SH-SY5Y (cell line): ENCODE results near the gene APBB1IP.

Experiments used
- GATA2 ChIP-seq: IDR thresholded peaks from 2 replicates; pipeline ENCODE4 v1.6.1; 2011; ENCODE audit warnings: mild to moderate bottlenecking, low read depth, low read length
- GATA3 ChIP-seq: IDR thresholded peaks from 2 replicates; pipeline ENCODE4 v1.6.1; 2011; ENCODE audit warnings: low read depth, mild to moderate bottlenecking, low read length, moderate library complexity

The APBB1IP gene

GRCh38 chr10:26544932-26545331 lies 106.8 kb downstream of the APBB1IP start:
- TF ChIP-seq GATA2 (no peak), GATA3 (no peak)

GRCh38 chr10:26550774-26551526 lies 112.8 kb downstream of the APBB1IP start:
- TF ChIP-seq GATA2 (no peak), GATA3 (no peak)

GRCh38 chr10:26554246-26554645 lies 116.1 kb downstream of the APBB1IP start:
- TF ChIP-seq GATA2: no peak
- no peak for TF ChIP-seq GATA3

DNA sequence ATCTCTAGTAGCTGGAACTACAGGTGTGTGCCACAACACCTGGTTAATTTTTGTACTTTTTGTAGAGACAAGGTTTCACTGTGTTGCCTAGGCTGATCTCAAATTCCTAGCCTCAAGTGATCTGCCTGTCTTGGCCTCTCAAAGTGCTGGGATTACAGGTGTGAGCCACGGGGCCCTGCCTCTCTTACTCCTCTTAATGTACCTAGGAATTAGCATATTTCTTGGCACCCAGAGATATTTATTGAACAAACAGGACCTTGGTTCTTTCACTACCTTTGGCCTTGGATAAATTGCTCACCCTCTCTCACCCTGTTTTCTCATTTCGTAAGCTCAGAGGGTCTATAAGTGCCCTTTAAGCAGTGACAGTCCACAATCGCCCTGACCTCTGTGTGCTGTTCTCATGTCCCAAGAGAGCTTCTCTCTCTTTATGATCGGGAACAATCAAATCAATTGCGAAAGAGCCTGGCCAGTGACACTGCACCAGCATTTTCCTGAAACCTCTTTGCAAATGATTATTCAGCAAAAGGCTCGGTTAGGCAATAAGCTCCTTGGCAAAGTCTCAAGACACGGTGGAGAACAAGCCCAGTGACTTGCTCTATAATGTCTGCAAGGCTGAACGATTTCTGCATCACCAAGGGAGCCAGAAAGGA lies 117.7 kb downstream of the APBB1IP start:
- TF ChIP-seq GATA2 (no peak), GATA3 (no peak)

DNA sequence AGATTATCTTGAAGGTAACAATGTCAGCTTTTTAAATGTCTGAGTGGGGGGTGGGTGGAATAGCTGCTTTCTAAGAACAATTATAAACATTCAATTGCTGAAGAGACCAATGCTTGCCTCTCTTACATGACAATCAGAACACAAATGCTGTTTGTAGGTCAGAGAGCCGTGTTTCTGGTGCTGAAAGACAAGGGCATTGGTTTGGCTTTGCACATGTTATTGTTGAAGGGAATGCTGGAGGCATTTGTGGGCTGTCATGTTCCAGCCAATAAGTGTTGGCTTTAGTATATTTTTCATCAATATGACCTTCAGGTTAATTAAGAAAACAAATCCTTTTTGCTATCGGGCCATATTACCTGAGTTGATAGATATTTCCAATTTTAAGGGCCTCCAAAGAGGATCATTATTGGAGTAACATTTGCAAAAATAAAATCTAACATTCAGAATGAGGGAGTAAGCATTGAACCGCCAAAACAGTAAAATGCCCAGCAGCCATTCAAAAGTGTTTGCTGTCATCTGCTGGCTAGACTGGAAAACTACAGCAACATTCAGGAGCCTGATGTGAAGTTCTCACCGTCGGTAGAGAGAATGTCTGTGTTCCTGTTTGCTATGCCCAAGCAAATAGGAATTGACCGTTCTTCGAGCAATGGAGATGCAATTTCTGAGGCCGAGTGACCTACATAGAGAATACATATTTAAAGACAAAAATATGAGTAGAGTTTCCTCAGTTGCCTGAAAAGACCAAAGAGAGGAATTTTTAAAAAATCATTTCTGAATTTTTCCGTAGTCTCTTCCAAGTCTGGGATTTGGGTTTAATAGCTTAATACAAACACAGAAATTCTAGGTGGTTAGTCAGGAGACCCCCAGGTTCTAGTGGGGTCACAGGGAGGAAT lies 118.9 kb downstream of the APBB1IP start:
- TF ChIP-seq GATA3 (no peak), GATA2 (no peak)

DNA sequence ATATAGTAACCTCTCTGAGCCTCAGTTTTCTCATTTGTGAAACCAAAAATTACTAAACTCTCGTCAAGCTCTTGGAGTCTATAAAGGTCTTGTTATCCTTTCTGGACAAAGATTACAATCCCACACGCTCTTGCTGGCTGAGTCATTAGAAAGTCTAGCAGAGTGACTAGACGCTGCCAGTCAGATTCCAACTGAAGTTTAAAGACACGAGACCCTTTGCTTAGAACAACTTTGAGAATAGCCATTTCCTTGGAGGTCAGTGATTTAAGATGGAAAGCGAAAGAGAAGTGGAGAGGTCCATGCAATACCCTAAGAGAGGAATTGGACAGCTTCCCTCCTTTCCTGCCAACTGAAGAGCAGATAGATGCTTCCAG lies 119.5 kb downstream of the APBB1IP start:
- TF ChIP-seq GATA3: no peak
- no peak for TF ChIP-seq GATA2

DNA sequence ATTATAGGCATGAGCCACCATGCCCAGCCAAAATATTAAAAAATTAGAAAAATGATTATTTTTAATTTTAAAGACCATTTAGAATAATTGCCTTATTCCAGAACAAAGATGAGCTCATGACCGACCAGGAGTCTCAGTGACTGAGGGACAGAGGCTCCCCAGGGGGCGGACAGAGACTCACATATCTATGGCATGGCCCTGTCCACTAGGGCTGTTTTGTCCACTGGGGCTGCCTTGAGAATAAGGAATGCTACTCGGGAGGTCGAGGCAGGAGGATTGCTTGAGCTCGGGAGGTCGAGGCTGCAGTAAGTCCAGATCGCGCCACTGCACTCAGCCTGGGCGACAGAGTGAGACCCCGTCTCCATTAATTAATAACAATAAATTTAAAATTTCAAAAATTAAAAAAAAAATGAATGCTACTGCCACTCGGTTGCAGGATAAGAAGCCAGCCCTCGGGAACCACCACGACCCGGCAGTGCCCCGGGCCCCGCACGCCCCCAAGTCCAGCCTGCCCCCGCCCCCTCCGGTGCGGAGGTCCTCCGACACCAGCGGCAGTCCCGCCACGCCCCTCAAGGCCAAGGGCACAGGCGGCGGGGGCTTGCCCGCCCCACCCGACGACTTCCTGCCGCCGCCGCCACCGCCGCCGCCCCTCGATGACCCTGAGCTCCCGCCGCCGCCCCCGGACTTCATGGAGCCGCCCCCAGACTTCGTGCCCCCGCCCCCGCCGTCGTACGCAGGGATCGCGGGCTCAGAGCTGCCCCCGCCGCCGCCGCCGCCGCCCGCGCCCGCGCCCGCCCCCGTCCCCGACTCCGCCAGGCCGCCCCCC lies 128.6 kb downstream of the APBB1IP start:
- no peak for TF ChIP-seq GATA3

- TF ChIP-seq GATA2 (no peak), GATA3 (no peak)
Observed at GRCh38 chr10:26567351-26567721, 129.2 kb downstream of the APBB1IP start.

DNA sequence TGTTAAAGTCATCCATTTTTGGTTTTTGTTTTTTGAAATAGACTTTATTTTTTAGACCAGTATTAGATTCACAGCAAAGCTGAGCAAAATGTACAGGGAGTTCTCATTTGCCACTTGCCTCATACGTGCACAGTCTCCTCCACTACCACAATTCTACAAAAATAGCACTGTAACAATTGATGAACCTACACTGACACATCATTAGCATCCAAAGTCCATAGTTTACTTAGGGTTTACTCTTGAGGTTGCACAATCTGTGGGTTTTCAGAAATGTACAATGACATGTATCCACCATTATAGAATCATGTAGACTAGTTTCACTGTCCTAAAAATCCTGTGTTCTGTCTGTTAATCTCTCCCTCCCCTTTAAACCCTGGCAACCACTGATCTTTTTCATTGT lies 133.5 kb downstream of the APBB1IP start:
- TF ChIP-seq GATA3 (no peak), GATA2 (no peak)

GRCh38 chr10:26573674-26574073 lies 135.5 kb downstream of the APBB1IP start:
- TF ChIP-seq GATA3 (no peak), GATA2 (no peak)

DNA sequence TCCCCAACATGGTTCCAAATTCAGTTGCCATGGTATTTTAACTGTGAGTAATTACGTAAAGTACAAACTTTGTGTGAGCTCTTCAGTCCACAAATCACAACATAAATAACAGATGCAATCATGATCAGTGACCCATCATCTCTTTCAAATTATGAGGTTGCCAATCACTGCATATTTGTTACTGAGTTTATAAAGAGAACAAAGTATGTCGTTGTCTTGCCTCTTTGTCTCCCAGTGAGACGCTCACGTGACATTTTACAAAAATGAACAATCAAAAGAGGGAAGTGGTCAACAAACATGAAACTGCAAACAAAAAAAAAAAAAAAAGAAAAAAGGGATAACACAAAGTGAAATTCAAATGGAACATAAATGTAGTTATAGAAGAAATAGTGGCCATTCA lies 136.6 kb downstream of the APBB1IP start:
- TF ChIP-seq GATA3: no peak
- TF ChIP-seq GATA2: no peak

- no peak for TF ChIP-seq GATA2
- no peak for TF ChIP-seq GATA3
Observed at GRCh38 chr10:26579256-26580063, 141.3 kb downstream of the APBB1IP start.

DNA sequence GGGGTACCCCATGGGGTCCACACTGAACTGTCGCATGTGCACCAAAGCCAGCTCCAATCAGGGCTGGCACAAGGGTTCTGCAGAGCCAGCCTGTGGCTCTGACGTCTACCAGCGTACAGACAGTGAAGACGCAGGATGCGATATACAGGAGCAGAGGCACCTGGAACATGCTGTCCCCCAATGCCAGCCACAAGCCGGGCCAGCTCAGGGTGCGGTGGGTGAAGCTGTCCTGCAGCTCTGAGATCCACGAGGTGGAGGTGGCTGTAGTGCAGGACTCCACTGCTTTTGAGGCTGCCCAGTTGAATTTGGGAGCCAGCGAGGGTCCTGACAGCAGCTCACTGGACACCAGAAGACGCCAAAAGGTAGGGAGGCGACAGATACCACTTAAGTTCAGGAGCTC lies 148.1 kb downstream of the APBB1IP start:
- TF ChIP-seq GATA3 (no peak), GATA2 (no peak)
